ENCODE data around the gene BARHL2. TPM values are rescaled to one million over a fixed set of nuclear protein-coding genes. Genes with fewer than 3 reads are reported as not detected.

BARHL2 gene
- total RNA-seq, 4 donors from 2014 or later, result not detected

DNA sequence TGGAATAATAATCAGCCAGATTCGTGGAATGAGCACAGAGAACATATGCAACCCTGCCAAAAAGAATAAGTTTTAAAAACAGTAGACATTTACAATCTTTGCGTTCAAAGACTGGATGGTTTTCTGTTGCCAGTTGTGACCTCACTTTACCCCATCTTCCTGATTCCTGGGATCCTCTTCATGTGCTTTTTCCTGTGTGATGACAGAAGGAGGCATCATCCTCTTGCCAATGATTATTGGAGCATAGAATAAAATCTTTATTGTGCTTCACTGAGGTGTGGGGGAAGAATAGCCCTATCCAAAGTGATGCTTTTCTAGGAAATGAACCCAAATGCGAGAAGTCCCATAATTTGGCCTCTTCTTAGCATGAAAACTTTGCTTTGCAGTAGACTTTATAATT is 15.0 kb upstream of the BARHL2 start:
- WGBS, result 43% methylated on average over 3 of the region's 3 CpGs
- intact Hi-C loops (cut with DNase I), result no loop called here
- peaks cover 13 to 25% (median 24%) of the 10 kb centered on the region in 4 donors for H3K4me1 ChIP-seq
- TF ChIP-seq POLR2AphosphoS5 (IDR thresholded peaks at IDR 0.05), result no peak
- TF ChIP-seq, protein P1, sequence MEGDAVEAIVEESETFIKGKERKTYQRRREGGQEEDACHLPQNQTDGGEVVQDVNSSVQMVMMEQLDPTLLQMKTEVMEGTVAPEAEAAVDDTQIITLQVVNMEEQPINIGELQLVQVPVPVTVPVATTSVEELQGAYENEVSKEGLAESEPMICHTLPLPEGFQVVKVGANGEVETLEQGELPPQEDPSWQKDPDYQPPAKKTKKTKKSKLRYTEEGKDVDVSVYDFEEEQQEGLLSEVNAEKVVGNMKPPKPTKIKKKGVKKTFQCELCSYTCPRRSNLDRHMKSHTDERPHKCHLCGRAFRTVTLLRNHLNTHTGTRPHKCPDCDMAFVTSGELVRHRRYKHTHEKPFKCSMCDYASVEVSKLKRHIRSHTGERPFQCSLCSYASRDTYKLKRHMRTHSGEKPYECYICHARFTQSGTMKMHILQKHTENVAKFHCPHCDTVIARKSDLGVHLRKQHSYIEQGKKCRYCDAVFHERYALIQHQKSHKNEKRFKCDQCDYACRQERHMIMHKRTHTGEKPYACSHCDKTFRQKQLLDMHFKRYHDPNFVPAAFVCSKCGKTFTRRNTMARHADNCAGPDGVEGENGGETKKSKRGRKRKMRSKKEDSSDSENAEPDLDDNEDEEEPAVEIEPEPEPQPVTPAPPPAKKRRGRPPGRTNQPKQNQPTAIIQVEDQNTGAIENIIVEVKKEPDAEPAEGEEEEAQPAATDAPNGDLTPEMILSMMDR (IDR thresholded peaks at IDR 0.05), result no peak
- TF ChIP-seq POLR2A (IDR thresholded peaks at IDR 0.05; ENCODE audit: low read depth), result no peak
- no peak for TF ChIP-seq EP300 (IDR thresholded peaks at IDR 0.05)
- H3K36me3 ChIP-seq, result no peaks in the 10 kb centered on the region
- no peaks in the 10 kb centered on the region for H3K9me3 ChIP-seq
- H3K27ac ChIP-seq (replicated peaks in 1 of 4), result no peak overlapping the region
- peaks cover 9 to 95% (median 55%) of the 10 kb centered on the region in 4 donors for H3K27me3 ChIP-seq
- DNase-seq (ENCODE audit: extremely low spot score), result no peak
- H3K4me3 ChIP-seq, result no peak overlapping the region

DNA sequence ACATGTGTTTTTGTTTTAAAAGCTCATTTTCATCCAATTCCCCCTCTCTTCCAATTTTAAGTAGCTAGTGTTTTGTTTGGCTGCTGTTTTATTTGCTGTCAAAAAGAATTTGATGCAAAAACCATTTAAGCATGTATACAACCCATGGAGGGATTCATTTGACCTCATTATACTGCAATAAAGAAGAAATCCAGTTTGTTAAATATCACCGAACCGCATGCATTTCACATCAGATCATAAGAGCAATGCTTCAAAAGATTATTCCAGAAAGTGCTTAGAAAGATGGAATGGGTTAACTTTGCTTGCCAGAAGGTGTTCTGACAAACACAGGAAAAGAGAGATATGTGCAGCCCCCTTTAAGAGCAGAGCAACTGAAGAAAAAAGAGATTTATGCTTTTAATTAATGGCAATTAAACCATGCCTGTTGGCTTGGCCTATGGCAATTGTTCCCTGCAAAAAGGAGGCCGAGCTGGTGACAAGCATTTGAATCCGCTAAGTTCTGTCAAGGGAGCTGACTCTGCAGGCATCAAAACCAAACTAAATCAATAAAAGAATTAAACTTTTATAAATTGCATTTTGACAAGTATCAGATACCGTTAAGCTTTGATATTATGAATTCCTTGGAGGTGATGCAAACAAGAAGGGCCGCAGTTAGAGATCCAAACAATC is 14.4 kb upstream of the BARHL2 start:
- Histone ChIP-seq H3K4me3 (no peak overlapping the region), H3K36me3 (no peaks in the 10 kb centered on the region), H3K4me1 (peaks cover 19 to 31% (median 30%) of the 10 kb centered on the region in 4 donors), H3K9me3 (no peaks in the 10 kb centered on the region), H3K27me3 (peaks cover 9 to 99% (median 62%) of the 10 kb centered on the region in 4 donors), H3K27ac (replicated peaks in 1 of 4) (no peak overlapping the region)
- peak; percentile 39 for DNase-seq (ENCODE audit: extremely low spot score)
- intact Hi-C loops (cut with DNase I), result no loop called here
- 56% methylated on average over 6 of the region's 6 CpGs for WGBS
- TF ChIP-seq POLR2AphosphoS5 (IDR thresholded peaks at IDR 0.05) (no peak), EP300 (IDR thresholded peaks at IDR 0.05) (no peak), POLR2A (IDR thresholded peaks at IDR 0.05; ENCODE audit: low read depth) (no peak)
- TF ChIP-seq, protein P1 (IDR thresholded peaks at IDR 0.05), result no peak

DNA sequence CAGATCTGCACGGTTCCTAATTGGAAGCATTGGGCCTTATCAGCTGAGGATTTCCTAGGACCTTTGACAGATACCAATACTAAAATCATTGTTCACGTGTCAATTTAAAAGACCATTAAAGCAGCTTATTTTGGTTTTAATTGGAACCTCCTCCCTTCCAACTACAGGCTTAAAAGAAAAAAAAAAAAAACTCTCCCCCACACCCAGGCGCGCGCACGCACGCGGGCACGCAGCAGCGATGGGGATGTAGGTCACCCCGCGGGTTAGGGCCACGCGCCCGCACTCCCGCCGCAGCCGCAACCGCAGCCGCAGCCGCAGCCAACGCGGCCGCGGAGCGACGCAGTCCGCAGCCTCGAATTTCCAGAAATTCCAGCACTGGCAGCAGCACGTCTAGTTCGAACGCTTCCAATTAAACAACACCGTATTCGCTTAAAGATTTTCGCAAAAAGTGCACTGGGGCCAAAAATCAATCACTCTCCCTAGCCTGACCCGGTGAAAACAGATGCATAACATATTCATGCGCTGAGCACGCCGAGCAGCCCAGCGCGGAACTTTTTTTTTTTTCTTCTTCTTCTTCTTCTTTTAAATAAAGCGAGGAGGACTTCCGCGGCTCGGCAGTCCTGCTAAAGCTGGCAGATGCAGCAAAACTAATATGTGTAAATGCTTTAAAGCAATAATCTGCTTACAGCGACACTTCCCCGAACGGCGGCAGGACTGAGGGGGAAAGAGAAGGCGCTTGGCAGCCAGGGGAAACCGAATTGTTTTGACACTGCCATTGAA is 13.3 kb upstream of the BARHL2 start:
- Histone ChIP-seq H3K27me3 (peaks cover 15 to 99% (median 72%) of the 10 kb centered on the region in 4 donors), H3K9me3 (no peaks in the 10 kb centered on the region), H3K27ac (replicated peaks in 1 of 4) (no peak overlapping the region), H3K4me3 (peak overlapping the region in 3 of 4 donors; percentile 23 to 32 (median 29)), H3K36me3 (no peaks in the 10 kb centered on the region), H3K4me1 (peaks cover 29 to 42% (median 41%) of the 10 kb centered on the region in 4 donors)
- WGBS, result 4% methylated on average over 50 of the region's 51 CpGs
- peak; percentile 83 for DNase-seq (ENCODE audit: extremely low spot score)
- intact Hi-C loops (cut with DNase I), result no loop called here
- TF ChIP-seq, protein P1 (IDR thresholded peaks at IDR 0.05), result no peak
- TF ChIP-seq POLR2A (IDR thresholded peaks at IDR 0.05; ENCODE audit: low read depth) (no peak), EP300 (IDR thresholded peaks at IDR 0.05) (no peak), POLR2AphosphoS5 (IDR thresholded peaks at IDR 0.05) (no peak)

DNA sequence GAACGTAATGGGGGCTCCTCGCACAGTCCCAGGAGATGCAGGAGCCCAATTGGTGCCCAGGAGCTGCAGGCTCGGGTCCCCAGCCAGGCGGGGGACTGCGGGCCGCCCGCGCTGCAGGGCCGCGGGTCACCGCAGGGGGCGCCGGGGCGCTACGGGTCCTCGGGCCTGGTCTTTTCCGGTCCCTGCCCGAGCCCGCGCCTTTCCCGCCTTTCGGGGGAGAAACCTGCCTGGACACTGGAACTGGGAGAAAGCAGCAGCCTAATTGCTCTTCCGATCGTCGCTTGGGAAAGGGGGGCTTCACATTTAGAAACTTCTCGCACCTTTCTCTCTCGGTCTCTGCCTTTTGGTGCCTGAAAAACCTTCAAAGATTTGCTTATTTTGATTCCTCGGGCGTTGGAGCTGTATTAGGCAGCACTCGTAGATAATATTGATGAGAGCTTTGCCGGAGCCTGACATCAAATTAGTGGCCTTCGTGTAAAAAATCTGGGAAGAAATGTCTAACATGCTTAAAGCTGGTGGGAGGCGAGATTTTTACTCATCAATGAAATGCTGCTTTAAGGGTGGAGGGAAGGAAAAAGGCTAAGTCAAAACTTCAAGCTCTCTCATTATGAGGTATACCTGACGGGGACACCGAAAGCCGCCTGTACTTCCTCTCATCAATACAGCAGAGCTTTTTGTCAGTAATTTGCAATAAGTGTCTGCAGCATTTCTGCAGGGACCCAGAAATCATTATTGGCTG is 12.6 kb upstream of the BARHL2 start:
- Histone ChIP-seq H3K9me3 (no peaks in the 10 kb centered on the region), H3K36me3 (no peaks in the 10 kb centered on the region), H3K4me1 (peaks cover 37 to 50% (median 48%) of the 10 kb centered on the region in 4 donors), H3K27me3 (peaks cover 15 to 100% (median 78%) of the 10 kb centered on the region in 4 donors), H3K27ac (replicated peaks in 1 of 4) (no peak overlapping the region), H3K4me3 (peak overlapping the region in 3 of 4 donors; percentile 2 to 11 (median 8))
- 10% methylated on average over 36 of the region's 36 CpGs for WGBS
- TF ChIP-seq POLR2A (IDR thresholded peaks at IDR 0.05; ENCODE audit: low read depth), result no peak
- no peak for TF ChIP-seq POLR2AphosphoS5 (IDR thresholded peaks at IDR 0.05)
- TF ChIP-seq, protein P1 (IDR thresholded peaks at IDR 0.05), result peak; percentile 5 to 32 (median 9)
- DNase-seq (ENCODE audit: extremely low spot score), result peak; percentile 53
- intact Hi-C loops (cut with DNase I), result no loop called here
